Measurements from ENCODE around the gene OASL. TPM values are rescaled to one million over a fixed set of nuclear protein-coding genes. Genes with fewer than 3 reads are reported as not detected.

The OASL gene
- polyA plus RNA-seq, 3 donors, result 9.9 to 14.9 (median 13.4) TPM

DNA sequence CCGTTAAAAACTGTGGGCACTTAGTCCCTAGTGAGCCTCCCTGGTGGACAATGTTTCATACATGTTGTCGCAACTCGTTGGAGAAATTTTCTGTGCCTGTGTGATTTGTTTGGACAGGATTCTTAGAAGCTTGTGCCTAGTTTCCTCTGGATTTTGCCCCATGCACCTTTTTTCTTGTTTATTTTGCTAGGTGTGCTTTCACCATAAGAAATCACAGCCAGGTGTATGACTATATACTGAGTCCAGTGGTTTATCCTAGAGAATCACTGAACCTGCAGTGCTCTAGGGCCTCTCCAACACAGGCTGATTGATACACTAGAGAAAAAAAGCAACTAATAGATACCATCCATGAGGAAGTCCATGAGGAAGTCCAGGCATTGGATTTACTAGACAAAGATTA is 33.1 kb upstream of the OASL start:
- no peak for TF ChIP-seq CTCF (IDR thresholded peaks at IDR 0.05)
- whole genome bisulfite sequencing (ENCODE audit: insufficient coverage), result 90% methylated on average over 2 of the region's 3 CpGs
- H4K20me1 ChIP-seq (ENCODE audit: insufficient read depth, low read length), result no peaks in the 10 kb centered on the region
- peaks cover 7 to 18% (median 14%) of the 10 kb centered on the region in 7 donors for H3K9me3 Mint-ChIP-seq
- DNase-seq, result no peak
- no peak overlapping the region for H3K4me2 ChIP-seq (replicated peaks; ENCODE audit: extremely low read depth, low read length, poor library complexity, severe bottlenecking)
- no peak overlapping the region for H3K4me3 Mint-ChIP-seq
- no peaks in the 10 kb centered on the region for H3K9me3 ChIP-seq (replicated peaks in 1 of 2; ENCODE audit: control insufficient read depth in 1 of 2, insufficient read depth in 1 of 2, low read length in 2 of 2)
- H3K4me1 ChIP-seq (ENCODE audit: control insufficient read depth in 1 of 2, insufficient read depth in 2 of 2, low read length in 2 of 2), result no peaks in the 10 kb centered on the region
- intact Hi-C loops (cut with micrococcal nuclease), result no loop called here
- H3K36me3 Mint-ChIP-seq, result no peaks in the 10 kb centered on the region
- no peak overlapping the region for H3K27ac ChIP-seq (ENCODE audit: low read depth in 1 of 2, low read length in 2 of 2)
- no peaks in the 10 kb centered on the region for H3K36me3 ChIP-seq (replicated peaks in 1 of 2; ENCODE audit: control insufficient read depth in 1 of 2, insufficient read depth in 2 of 2, low read length in 2 of 2)
- no peaks in the 10 kb centered on the region for H3K79me2 ChIP-seq (ENCODE audit: insufficient read depth, low read length)
- no peaks in the 10 kb centered on the region for H3K27me3 ChIP-seq (ENCODE audit: control insufficient read depth in 2 of 2, insufficient read depth in 2 of 2, low read length in 2 of 2)
- no peak overlapping the region for H2AFZ ChIP-seq (ENCODE audit: insufficient read depth, low read depth, low read length, poor library complexity, severe bottlenecking)
- H3K27ac Mint-ChIP-seq, result no peak overlapping the region
- H3K4me1 Mint-ChIP-seq, result no peaks in the 10 kb centered on the region
- H3K9ac ChIP-seq (ENCODE audit: insufficient read depth, low read length, poor library complexity, severe bottlenecking), result no peak overlapping the region
- H3K27me3 Mint-ChIP-seq (ENCODE audit: low read depth in 3 of 3), result peaks cover 0 to 2% (median 2%) of the 10 kb centered on the region in 3 donors
- H3K4me3 ChIP-seq (replicated peaks in 1 of 3; ENCODE audit: low read depth in 2 of 3, low read length in 3 of 3), result no peak overlapping the region

DNA sequence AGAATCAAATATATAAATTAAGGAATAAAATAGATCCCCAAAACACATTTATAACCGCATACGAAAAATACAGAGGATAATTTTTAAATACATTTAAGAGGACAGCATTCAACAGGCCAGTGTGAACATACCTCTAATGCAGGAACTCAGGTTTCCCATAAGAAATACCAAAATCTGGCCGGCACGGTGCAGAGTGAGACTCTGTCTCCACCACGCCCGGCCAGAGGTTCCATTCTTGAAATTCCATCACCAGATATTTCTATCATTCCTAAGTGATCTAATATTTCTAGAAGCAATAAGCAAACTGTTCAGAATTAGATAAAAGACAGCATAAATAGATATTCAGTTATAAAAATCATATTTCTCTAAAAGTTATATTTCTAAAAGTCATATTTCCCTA is 30.2 kb upstream of the OASL start:
- H3K36me3 Mint-ChIP-seq, result no peaks in the 10 kb centered on the region
- no peak overlapping the region for H3K4me3 Mint-ChIP-seq
- DNase-seq, result no peak
- no peaks in the 10 kb centered on the region for H3K4me1 Mint-ChIP-seq
- intact Hi-C loops (cut with micrococcal nuclease), result no loop called here
- peaks cover 2 to 11% (median 8%) of the 10 kb centered on the region in 7 donors for H3K9me3 Mint-ChIP-seq
- no peaks in the 10 kb centered on the region for H3K4me1 ChIP-seq (ENCODE audit: control insufficient read depth in 1 of 2, insufficient read depth in 2 of 2, low read length in 2 of 2)
- no peak overlapping the region for H2AFZ ChIP-seq (ENCODE audit: insufficient read depth, low read depth, low read length, poor library complexity, severe bottlenecking)
- H3K79me2 ChIP-seq (ENCODE audit: insufficient read depth, low read length), result no peaks in the 10 kb centered on the region
- WGBS (ENCODE audit: insufficient coverage), result no CpG with 5 or more reads among the region's 6 CpGs
- TF ChIP-seq CTCF (IDR thresholded peaks at IDR 0.05), result no peak
- peaks cover 0 to 8% (median 2%) of the 10 kb centered on the region in 3 donors for H3K27me3 Mint-ChIP-seq (ENCODE audit: low read depth in 3 of 3)
- no peaks in the 10 kb centered on the region for H3K36me3 ChIP-seq (replicated peaks in 1 of 2; ENCODE audit: control insufficient read depth in 1 of 2, insufficient read depth in 2 of 2, low read length in 2 of 2)
- H4K20me1 ChIP-seq (ENCODE audit: insufficient read depth, low read length), result no peaks in the 10 kb centered on the region
- no peak overlapping the region for H3K4me3 ChIP-seq (replicated peaks in 1 of 3; ENCODE audit: low read depth in 2 of 3, low read length in 3 of 3)
- no peak overlapping the region for H3K9ac ChIP-seq (ENCODE audit: insufficient read depth, low read length, poor library complexity, severe bottlenecking)
- H3K27me3 ChIP-seq (ENCODE audit: control insufficient read depth in 2 of 2, insufficient read depth in 2 of 2, low read length in 2 of 2), result no peaks in the 10 kb centered on the region
- H3K9me3 ChIP-seq (replicated peaks in 1 of 2; ENCODE audit: control insufficient read depth in 1 of 2, insufficient read depth in 1 of 2, low read length in 2 of 2), result no peaks in the 10 kb centered on the region
- H3K27ac ChIP-seq (ENCODE audit: low read depth in 1 of 2, low read length in 2 of 2), result no peak overlapping the region
- H3K27ac Mint-ChIP-seq, result no peak overlapping the region
- H3K4me2 ChIP-seq (replicated peaks; ENCODE audit: extremely low read depth, low read length, poor library complexity, severe bottlenecking), result no peak overlapping the region

Measured in CD14-positive monocyte (primary cell).